ENCODE results near the gene RIPOR2.

DNA sequence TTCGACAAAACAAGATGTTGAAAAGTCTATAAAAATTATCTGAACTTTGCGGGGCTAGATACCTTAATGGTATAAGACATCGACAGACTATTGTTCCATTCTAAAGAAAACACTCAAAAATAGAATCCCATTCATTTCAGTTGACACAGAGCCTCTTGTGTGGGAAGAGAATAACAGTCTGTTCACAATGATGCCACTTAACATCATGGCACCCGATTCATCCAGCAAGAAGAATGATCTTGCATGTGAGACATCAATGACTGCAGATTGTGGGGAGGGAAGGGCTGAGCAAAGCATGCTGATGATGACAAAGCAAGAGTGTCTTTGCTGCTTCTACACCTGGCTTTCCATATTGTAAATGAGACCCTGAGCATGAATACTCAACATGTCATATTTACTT is 87.3 kb downstream of the RIPOR2 start:
- TF ChIP-seq GATA3 (IDR thresholded peaks at IDR 0.05; ENCODE audit: low read depth, low read length) (no peak), GATA2 (IDR thresholded peaks at IDR 0.05; ENCODE audit: low read depth, low read length) (no peak)

Data from SH-SY5Y (cell line).